GM19395 (cell line): ENCODE measurements around the gene CDH4.

Source experiments
- ATAC-seq: cut with Tn5 transposase; IDR thresholded peaks from one replicate; pipeline ENCODE4 v1.9.1; 2021; ENCODE audit warnings: mild to moderate bottlenecking, moderate library complexity; ENCODE audit not compliant: unreplicated experiment

CDH4 gene

GRCh38 chr20:61613917-61614705 is 362.1 kb downstream of the CDH4 start:
- ATAC-seq: no peak

DNA sequence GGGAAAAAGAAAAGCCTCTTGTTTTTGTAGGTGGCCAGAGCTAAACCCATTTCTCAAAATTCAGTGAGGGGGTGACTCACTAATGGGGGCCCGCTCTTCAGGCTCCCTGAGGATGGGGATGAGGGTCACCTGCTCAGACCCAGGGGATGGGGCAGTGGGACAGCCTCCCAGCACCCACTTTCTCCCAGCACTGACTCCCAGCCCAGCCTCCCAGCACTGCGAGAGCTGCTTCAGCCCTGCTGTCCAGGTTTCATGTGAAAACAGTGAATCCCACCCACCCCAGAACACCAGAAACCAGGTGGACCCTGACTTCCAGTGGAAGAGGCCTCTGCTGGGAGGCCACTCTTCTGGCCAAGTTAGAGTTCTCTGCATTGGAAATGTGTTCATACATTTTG is 362.6 kb downstream of the CDH4 start:
- ATAC-seq: no peak

GRCh38 chr20:61615806-61616205 is 363.7 kb downstream of the CDH4 start:
- ATAC-seq: no peak

- no peak for ATAC-seq
These were observed 367.7 kb downstream of the CDH4 start for GRCh38 chr20:61619751-61620150.

DNA sequence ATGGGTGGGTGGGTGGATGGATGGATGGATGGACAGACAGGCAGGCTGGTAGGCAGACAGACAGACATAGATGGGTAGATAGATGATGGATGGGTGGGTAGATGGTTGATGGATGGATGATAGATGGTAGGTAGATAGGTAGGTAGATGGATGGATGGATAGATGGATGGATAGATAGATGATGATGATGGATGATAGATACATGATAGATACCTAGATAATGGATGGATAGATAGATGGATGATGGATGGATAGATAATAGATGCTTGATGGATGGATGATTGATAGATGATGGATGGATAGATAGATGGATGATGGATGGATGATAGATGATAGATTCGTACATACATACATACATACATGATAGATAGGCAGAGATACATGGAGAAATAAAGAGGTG is 368.1 kb downstream of the CDH4 start:
- ATAC-seq: no peak

GRCh38 chr20:61621035-61621730 is 369.1 kb downstream of the CDH4 start:
- no peak for ATAC-seq

- no peak for ATAC-seq
These were observed 369.8 kb downstream of the CDH4 start for GRCh38 chr20:61621852-61622251.

GRCh38 chr20:61623451-61623850 is 371.4 kb downstream of the CDH4 start:
- no peak for ATAC-seq

GRCh38 chr20:61625246-61625645 is 373.2 kb downstream of the CDH4 start:
- no peak for ATAC-seq

- no peak for ATAC-seq
These were observed 374.4 kb downstream of the CDH4 start for GRCh38 chr20:61626412-61626811.

DNA sequence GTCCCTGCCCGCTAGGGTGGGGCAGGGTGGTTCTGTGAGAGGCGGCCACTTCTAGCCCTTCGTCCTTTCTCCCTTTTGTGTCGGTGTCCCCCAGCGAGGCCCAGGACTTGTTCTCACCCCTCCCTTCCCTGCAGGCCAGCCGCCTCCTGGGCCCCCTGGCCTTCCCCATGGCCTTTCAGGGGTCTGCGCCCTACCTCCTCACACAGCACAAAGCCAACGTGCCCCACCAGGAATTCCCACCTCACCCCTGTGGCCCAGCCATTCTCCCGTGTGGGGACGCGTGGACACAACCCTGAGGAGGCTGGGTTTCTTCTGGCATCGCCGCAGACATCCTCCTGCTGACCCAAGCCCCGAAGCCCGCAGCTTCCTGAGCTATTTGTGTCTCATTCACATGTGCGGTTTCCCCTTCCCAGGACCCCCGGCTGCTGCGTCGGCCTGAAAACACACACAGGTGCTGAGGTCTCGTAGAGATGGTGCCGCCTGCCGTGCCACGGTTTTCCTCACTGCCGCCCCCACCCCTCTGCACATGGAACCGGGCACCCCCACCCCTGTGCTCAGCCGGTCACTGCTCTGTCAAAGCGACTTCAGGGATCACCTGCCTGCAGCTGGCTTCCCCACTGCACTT is 375.8 kb downstream of the CDH4 start:
- ATAC-seq: no peak

GRCh38 chr20:61628480-61628879 is 376.4 kb downstream of the CDH4 start:
- ATAC-seq: no peak

DNA sequence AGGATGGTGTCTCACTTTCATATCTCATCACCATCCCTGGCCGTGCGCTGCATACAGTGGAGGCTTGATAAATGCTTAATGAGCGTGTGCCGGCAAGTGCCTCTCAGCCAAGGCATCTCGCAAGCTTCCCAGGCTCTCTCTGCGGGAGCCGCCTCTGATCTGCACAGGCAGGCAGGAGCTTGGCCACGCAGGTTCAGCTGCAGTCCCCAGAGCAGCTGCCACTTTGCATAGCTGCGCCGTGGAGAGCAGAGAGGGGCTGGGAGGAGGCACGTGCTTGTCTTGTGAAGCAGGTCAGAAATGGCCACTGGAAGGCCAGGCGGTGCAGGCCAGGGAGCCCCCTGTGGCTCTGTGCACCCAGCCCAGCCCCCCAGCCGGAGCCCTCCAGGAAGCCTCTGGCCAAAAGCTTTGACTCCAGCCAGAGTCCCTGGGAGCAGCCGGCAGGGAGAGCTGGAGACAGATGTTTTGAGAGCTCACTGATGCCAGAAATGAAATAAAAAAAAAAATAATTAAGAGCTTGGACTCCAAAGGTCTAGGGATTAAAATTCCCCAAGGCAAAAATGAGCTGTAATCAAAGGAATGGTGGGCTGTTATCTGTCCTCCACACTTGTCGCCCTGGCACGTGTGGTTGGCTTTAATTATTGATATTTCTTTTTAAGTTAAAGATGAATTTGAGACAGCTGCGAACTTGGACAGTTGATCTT is 377.0 kb downstream of the CDH4 start:
- ATAC-seq: no peak

DNA sequence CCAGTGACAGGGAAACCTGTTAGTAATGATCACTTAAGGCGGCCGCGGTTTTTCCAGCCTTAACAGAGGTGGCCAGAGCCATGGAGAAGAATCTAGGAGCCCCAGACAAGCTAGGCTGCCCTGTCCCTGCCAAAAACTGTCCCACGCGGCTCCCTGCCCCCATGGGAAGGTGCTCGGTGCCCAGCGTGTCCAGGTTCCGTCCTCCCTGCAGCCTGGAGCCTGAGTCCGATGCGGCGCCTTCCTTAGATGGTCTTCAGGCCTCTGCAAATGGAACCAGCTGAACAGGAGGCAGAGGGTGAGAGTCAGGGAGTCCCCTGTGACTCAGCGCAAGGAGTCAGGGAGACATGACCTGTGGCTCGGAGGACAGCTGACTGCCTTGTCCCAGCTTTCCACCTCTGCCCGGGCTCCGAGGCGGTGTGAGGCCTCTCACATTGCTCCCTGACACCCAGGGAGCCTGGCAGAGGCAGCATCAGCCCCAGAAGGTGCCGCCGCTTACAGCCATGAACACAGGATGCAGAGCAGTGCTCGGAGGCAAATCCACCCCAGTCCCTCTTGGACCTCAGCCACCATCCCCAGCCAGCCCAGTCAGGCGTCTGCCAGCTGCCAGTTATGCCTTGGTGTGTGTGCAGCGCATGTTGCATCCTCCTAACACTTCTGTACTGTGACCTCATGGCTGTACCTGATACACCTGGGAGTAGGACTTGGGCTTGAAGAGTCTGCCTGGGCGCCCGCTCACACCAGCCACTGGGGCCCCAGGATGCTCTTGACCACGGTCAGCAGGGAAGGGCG is 377.7 kb downstream of the CDH4 start:
- ATAC-seq: no peak

DNA sequence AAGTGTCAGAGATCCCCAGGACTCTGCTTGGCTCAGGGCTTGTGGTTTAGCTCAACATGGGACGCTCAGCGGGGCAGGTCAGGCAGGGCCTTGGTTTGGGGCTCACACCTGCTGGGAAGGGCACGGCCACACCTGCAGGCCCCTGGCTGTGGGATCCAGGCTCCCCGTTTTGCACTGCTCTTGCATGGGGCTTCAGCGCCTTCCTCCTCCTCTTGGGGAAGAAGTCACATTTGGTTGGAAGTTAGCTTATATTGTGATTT is 378.3 kb downstream of the CDH4 start:
- ATAC-seq: no peak

GRCh38 chr20:61630816-61631215 is 378.8 kb downstream of the CDH4 start:
- no peak for ATAC-seq

- ATAC-seq: no peak
These were observed 379.7 kb downstream of the CDH4 start for GRCh38 chr20:61631751-61632150.

DNA sequence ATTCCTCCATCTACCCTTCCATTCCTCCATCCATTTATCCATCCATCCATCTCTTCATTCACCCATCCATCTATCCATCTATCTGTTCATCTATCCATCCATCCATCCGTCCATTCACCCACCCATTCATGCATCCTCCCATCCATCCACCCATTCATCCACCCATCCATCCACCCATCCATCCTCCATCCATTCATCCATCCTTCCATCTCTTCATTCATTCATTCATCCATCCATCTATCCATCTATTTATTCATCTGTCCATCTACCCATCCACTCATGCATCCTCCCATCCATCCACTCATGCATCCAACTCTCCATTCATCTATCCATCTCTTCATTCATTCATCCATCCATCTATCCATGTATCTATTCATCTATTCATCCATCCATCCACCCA is 380.9 kb downstream of the CDH4 start:
- ATAC-seq: no peak

- ATAC-seq: no peak
These were observed 382.5 kb downstream of the CDH4 start for GRCh38 chr20:61634376-61635145.
